IMR-90 (cell line): ENCODE measurements around the gene CLPTM1L. TPM values are rescaled to one million over a fixed set of nuclear protein-coding genes. Genes with fewer than 3 reads are reported as not detected.

ENCODE experiments used
- ATAC-seq: fragments of 200-7000 bp; cut with Tn5 transposase; 2 replicates; pipeline ENCODE4 v1.9.1; 2020; ENCODE audit warnings: low read depth, mild to moderate bottlenecking, moderate library complexity
- BruUV-seq: library from RNA; stranded (reverse); fragments of 400-500 nt; replicated peaks from 2 replicates; lab custom pipeline; 2021; lab: Mats Ljungman, UMichigan
- CTCF ChIA-PET: fragments of 300-600 bp; formaldehyde crosslinking; extraction: SDS; loops from one replicate; lab custom pipeline; 2021; ENCODE audit warnings: antibody characterized with exemption; lab: Yijun Ruan, JAX
- POLR2A ChIA-PET: fragments of 300-600 bp; sonication (Branson Sonifier 250); formaldehyde crosslinking; loops from one replicate; lab custom pipeline; 2022; ENCODE audit warnings: antibody characterized with exemption; ENCODE audit not compliant: unreplicated experiment; lab: Charles Lee
- DNase-seq: peaks from one replicate; pipeline ENCODE4 v3.0.0; 2013
- H2AFZ ChIP-seq: replicated peaks from 2 replicates; pipeline ENCODE3; 2013; ENCODE audit warnings: low read length, mild to moderate bottlenecking; ENCODE audit not compliant: poor library complexity
- H2AK5ac ChIP-seq: 2 replicates; pipeline ENCODE4 v1.6.1; 2013; ENCODE audit warnings: low read depth, low read length, inconsistent platforms
- H2AK9ac ChIP-seq: replicated peaks from 2 replicates; pipeline ENCODE3; 2013; ENCODE audit warnings: mild to moderate bottlenecking, low read depth, low read length, moderate library complexity; ENCODE audit not compliant: poor library complexity
- H2BK120ac ChIP-seq: 2 replicates; pipeline ENCODE4 v1.6.1; 2013; ENCODE audit warnings: low read depth, low read length, inconsistent platforms
- H2BK15ac ChIP-seq: 3 replicates; pipeline ENCODE4 v1.6.1; 2013; ENCODE audit warnings: low read depth, low read length, inconsistent platforms
- H2BK20ac ChIP-seq: 2 replicates; pipeline ENCODE4 v1.6.1; 2013; ENCODE audit warnings: low read depth, mild to moderate bottlenecking, inconsistent platforms, low read length, moderate library complexity
- H2BK5ac ChIP-seq: 2 replicates; pipeline ENCODE4 v1.6.1; 2013; ENCODE audit warnings: mild to moderate bottlenecking, low read depth, low read length, inconsistent platforms; ENCODE audit not compliant: poor library complexity, severe bottlenecking
- H3K14ac ChIP-seq: replicated peaks from 2 replicates; pipeline ENCODE4 v1.6.1; 2013; ENCODE audit warnings: low read depth, low read length, inconsistent platforms
- H3K18ac ChIP-seq: 2 replicates; pipeline ENCODE4 v1.6.1; 2013; ENCODE audit warnings: low read depth, low read length, control low read depth
- H3K23ac ChIP-seq: 2 replicates; pipeline ENCODE4 v1.6.1; 2013; ENCODE audit warnings: low read depth, low read length, inconsistent platforms
- H3K27ac ChIP-seq: 2 replicates; pipeline ENCODE4 v1.5.1; 2013; ENCODE audit warnings: mild to moderate bottlenecking, control low read depth, low read length; ENCODE audit not compliant: insufficient read depth
- H3K27me3 ChIP-seq: 2 replicates; pipeline ENCODE4 v1.6.1; 2013; ENCODE audit warnings: low read length; ENCODE audit not compliant: control insufficient read depth, insufficient read depth
- H3K36me3 ChIP-seq: 2 replicates; pipeline ENCODE4 v1.6.1; 2013; ENCODE audit warnings: low read length, mixed read lengths; ENCODE audit not compliant: control insufficient read depth, insufficient read depth
- H3K4ac ChIP-seq: 2 replicates; pipeline ENCODE4 v1.6.1; 2013; ENCODE audit warnings: low read depth, low read length, inconsistent platforms
- H3K4me1 ChIP-seq: 2 replicates; pipeline ENCODE4 v1.6.1; 2013; ENCODE audit warnings: low read length, mixed read lengths; ENCODE audit not compliant: control insufficient read depth, insufficient read depth
- H3K4me2 ChIP-seq: 2 replicates; pipeline ENCODE4 v1.6.1; 2013; ENCODE audit warnings: low read depth, mild to moderate bottlenecking, control low read depth, low read length, moderate library complexity
- H3K4me3 ChIP-seq: 2 replicates; pipeline ENCODE4 v1.5.1; 2013; ENCODE audit warnings: low read depth, mild to moderate bottlenecking, control low read depth, low read length, moderate library complexity; ENCODE audit not compliant: insufficient read depth
- H3K56ac ChIP-seq: 2 replicates; pipeline ENCODE4 v1.6.1; 2013; ENCODE audit warnings: low read length, inconsistent platforms; ENCODE audit not compliant: insufficient read depth; ENCODE audit errors: extremely low read depth
- H3K79me1 ChIP-seq, 2 experiments: 2 replicates each; pipeline ENCODE4 v1.6.1; 2013; ENCODE audit warnings: low read length in 2 of 2, inconsistent platforms in 1 of 2, low read depth in 1 of 2
- H3K9ac ChIP-seq: 2 replicates; pipeline ENCODE4 v1.6.1; 2013; ENCODE audit warnings: low read depth, low read length, control low read depth
- H3K9me1 ChIP-seq: 2 replicates; pipeline ENCODE4 v1.6.1; 2013; ENCODE audit warnings: low read length, inconsistent platforms; ENCODE audit not compliant: insufficient read depth
- H3K9me3 ChIP-seq: 2 replicates; pipeline ENCODE4 v1.6.1; 2013; ENCODE audit warnings: low read length; ENCODE audit not compliant: control insufficient read depth, insufficient read depth
- H4K20me1 ChIP-seq: 2 replicates; pipeline ENCODE4 v1.6.1; 2013; ENCODE audit warnings: low read length, inconsistent platforms; ENCODE audit not compliant: insufficient read depth
- H4K5ac ChIP-seq: 2 replicates; pipeline ENCODE4 v1.6.1; 2013; ENCODE audit warnings: mild to moderate bottlenecking, low read depth, low read length, control low read depth
- H4K8ac ChIP-seq, 2 experiments: 2 replicates each; pipeline ENCODE4 v1.6.1; 2013; ENCODE audit warnings: low read depth in 2 of 2, low read length in 2 of 2, control low read depth in 1 of 2, inconsistent platforms in 1 of 2
- H4K91ac ChIP-seq: 2 replicates; pipeline ENCODE4 v1.6.1; 2013; ENCODE audit warnings: low read depth, low read length, inconsistent platforms; ENCODE audit not compliant: insufficient read depth
- BHLHE40 ChIP-seq: fragments of 150-350 bp; IDR thresholded peaks from 2 replicates; pipeline ENCODE4 v1.6.1; 2016; ENCODE audit warnings: mild to moderate bottlenecking, low read depth, low read length
- CEBPB ChIP-seq: IDR thresholded peaks from 2 replicates; pipeline ENCODE4 v1.6.1; 2012; ENCODE audit warnings: low read depth, low read length, improper control_type of control experiment
- CHD1 ChIP-seq: IDR thresholded peaks from 2 replicates; pipeline ENCODE4 v1.6.1; 2012; ENCODE audit warnings: low read depth, low read length, improper control_type of control experiment
- CTCF ChIP-seq: conservative IDR thresholded peaks from 2 replicates; pipeline ENCODE4 v1.5.1; 2012; ENCODE audit warnings: mild to moderate bottlenecking, low read depth, low read length, improper control_type of control experiment
- FOS ChIP-seq: fragments of 150-350 bp; IDR thresholded peaks from 2 replicates; pipeline ENCODE4 v1.6.1; 2016; ENCODE audit warnings: low read depth, low read length
- MAFK ChIP-seq: IDR thresholded peaks from 2 replicates; pipeline ENCODE4 v1.6.1; 2012; ENCODE audit warnings: low read depth, low read length, improper control_type of control experiment
- MAZ ChIP-seq: IDR thresholded peaks from 2 replicates; pipeline ENCODE4 v1.6.1; 2012; ENCODE audit warnings: low read depth, mild to moderate bottlenecking, low read length, improper control_type of control experiment, moderate library complexity, borderline replicate concordance
- MXI1 ChIP-seq: IDR thresholded peaks from 2 replicates; pipeline ENCODE4 v1.6.1; 2012; ENCODE audit warnings: low read depth, mild to moderate bottlenecking, low read length, moderate library complexity, borderline replicate concordance
- NFE2L2 ChIP-seq: fragments of 150-350 bp; IDR thresholded peaks from 2 replicates; pipeline ENCODE4 v1.6.1; 2016; ENCODE audit warnings: low read depth, mild to moderate bottlenecking, low read length
- POLR2A ChIP-seq: IDR thresholded peaks from 2 replicates; pipeline ENCODE4 v1.6.1; 2012; ENCODE audit warnings: mild to moderate bottlenecking, low read depth, low read length
- RAD21 ChIP-seq: IDR thresholded peaks from 2 replicates; pipeline ENCODE4 v1.6.1; 2012; ENCODE audit warnings: low read length, improper control_type of control experiment
- RCOR1 ChIP-seq: IDR thresholded peaks from 2 replicates; pipeline ENCODE4 v1.6.1; 2012; ENCODE audit warnings: mild to moderate bottlenecking, low read length, improper control_type of control experiment; ENCODE audit not compliant: insufficient replicate concordance
- SMC3 ChIP-seq: fragments of 150-350 bp; IDR thresholded peaks from 2 replicates; pipeline ENCODE4 v1.6.1; 2016; ENCODE audit warnings: low read depth, mild to moderate bottlenecking, antibody characterized with exemption, low read length, moderate library complexity
- whole genome bisulfite sequencing, 2 experiments: methylation state at CpG; one replicate each; pipeline versions ENCODE4 v1.1.5 to v1.1.7; 2013; ENCODE audit warnings: missing lambda C conversion rate in 2 of 2; ENCODE audit not compliant: insufficient read length in 1 of 2; ENCODE audit errors: extremely low coverage in 2 of 2; 5-methylcytosine and 5-hydroxymethylcytosine counted together
- dilution Hi-C: fragments of 300-500 bp; cut with HindIII; formaldehyde crosslinking; loops from one replicate; pipeline ENCODE4 v1.14.3; 2018; ENCODE audit warnings: low sequenced_read_pairs; ENCODE audit not compliant: unreplicated experiment
- in situ Hi-C: fragments of 300-500 bp; cut with MboI; formaldehyde crosslinking; loops from 3 replicates; pipeline ENCODE4 v1.14.3; 2019; ENCODE audit warnings: low sequenced_read_pairs, inconsistent platforms, mixed read lengths
- intact Hi-C: fragments of 100-400 bp; cut with micrococcal nuclease; formaldehyde crosslinking; loops from 2 replicates; pipeline ENCODE4 v1.10.0; 2022
- polyA plus RNA-seq, 3 experiments: library from polyadenylated mRNA; depleted of rRNA; stranded (reverse); fragments of >200 nt; gene quantifications; 2 replicates each; pipeline ENCODE4 v1.2.3, GENCODE V29; 2012; ENCODE audit warnings: low replicate concordance in 1 of 3
- total RNA-seq: library from RNA; depleted of rRNA; stranded (reverse); fragments of >200 nt; gene quantifications from 2 replicates; pipeline ENCODE4 v1.2.3, GENCODE V29; 2012
- TF ChIP-seq, protein P1 (sequence below): fragments of 150-350 bp; IDR thresholded peaks from 2 replicates; pipeline ENCODE4 v1.6.1; 2016; ENCODE audit warnings: low read depth, mild to moderate bottlenecking, low read length, moderate library complexity, borderline replicate concordance
- TF ChIP-seq, protein P2 (sequence below): fragments of 150-350 bp; IDR thresholded peaks from 2 replicates; pipeline ENCODE4 v1.6.1; 2017; ENCODE audit warnings: mild to moderate bottlenecking, antibody characterized with exemption, low read length, low read depth

The CLPTM1L gene
- total and polyA plus RNA-seq, 2 of the 4 experiments (the other 2 are of a cell fraction) = 114 to 137 TPM

- Histone ChIP-seq H3K79me1 (no peaks in the 10 kb centered on the region), H3K4me3 (no peak overlapping the region), H3K18ac (no peak overlapping the region), H3K4me1 (no peaks in the 10 kb centered on the region), H2AK9ac (no peak overlapping the region), H2AFZ (no peak overlapping the region), H2BK5ac (no peak overlapping the region), H3K9me1 (no peaks in the 10 kb centered on the region), H3K27ac (no peak overlapping the region), H3K4me2 (no peak overlapping the region), H2BK15ac (no peak overlapping the region), H4K5ac (no peak overlapping the region), H3K56ac (no peak overlapping the region), H4K8ac (no peak overlapping the region), H3K27me3 (peaks cover 24% of the 10 kb centered on the region), H2BK120ac (no peak overlapping the region), H3K9me3 (no peaks in the 10 kb centered on the region), H3K14ac (no peak overlapping the region), H3K36me3 (no peaks in the 10 kb centered on the region), H4K20me1 (no peaks in the 10 kb centered on the region), H4K91ac (no peak overlapping the region), H3K4ac (no peak overlapping the region), H3K9ac (no peak overlapping the region), H3K23ac (no peak overlapping the region), H2BK20ac (no peak overlapping the region), H2AK5ac (no peak overlapping the region)
- 39% methylated on average over 13 of the region's 36 CpGs; no CpG with 5 or more reads in 1 of the 2 experiments for WGBS, 2 experiments
- dilution Hi-C loops = no loop called here
- intact Hi-C loops = no loop called here
- DNase-seq (no peak), ATAC-seq (no peak)
- ChIA-PET POLR2A (no interaction called here), CTCF (no interaction called here)
- in situ Hi-C loops = no loop called here
- BruUV-seq = no TSS peak
- TF ChIP-seq, protein P1, sequence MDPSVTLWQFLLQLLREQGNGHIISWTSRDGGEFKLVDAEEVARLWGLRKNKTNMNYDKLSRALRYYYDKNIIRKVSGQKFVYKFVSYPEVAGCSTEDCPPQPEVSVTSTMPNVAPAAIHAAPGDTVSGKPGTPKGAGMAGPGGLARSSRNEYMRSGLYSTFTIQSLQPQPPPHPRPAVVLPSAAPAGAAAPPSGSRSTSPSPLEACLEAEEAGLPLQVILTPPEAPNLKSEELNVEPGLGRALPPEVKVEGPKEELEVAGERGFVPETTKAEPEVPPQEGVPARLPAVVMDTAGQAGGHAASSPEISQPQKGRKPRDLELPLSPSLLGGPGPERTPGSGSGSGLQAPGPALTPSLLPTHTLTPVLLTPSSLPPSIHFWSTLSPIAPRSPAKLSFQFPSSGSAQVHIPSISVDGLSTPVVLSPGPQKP = no peak
- TF ChIP-seq CEBPB = no peak
- TF ChIP-seq RAD21 = no peak
- no peak for TF ChIP-seq POLR2A
- TF ChIP-seq SMC3 = no peak
- no peak for TF ChIP-seq NFE2L2
- no peak for TF ChIP-seq CTCF
- TF ChIP-seq RCOR1 = no peak
- no peak for TF ChIP-seq MXI1
- TF ChIP-seq BHLHE40 = no peak
- no peak for TF ChIP-seq MAFK
- TF ChIP-seq, protein P2, sequence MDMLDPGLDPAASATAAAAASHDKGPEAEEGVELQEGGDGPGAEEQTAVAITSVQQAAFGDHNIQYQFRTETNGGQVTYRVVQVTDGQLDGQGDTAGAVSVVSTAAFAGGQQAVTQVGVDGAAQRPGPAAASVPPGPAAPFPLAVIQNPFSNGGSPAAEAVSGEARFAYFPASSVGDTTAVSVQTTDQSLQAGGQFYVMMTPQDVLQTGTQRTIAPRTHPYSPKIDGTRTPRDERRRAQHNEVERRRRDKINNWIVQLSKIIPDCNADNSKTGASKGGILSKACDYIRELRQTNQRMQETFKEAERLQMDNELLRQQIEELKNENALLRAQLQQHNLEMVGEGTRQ = no peak
- no peak for TF ChIP-seq FOS
- no peak for TF ChIP-seq MAZ
- no peak for TF ChIP-seq CHD1
Measured at GRCh38 chr5:1393571-1394501, 48.9 kb upstream of the CLPTM1L start.
